ENCODE measurements around the gene VAMP7. TPM values are rescaled to one million over a fixed set of nuclear protein-coding genes. Genes with fewer than 3 reads are reported as not detected.

The VAMP7 gene
- total and polyA plus RNA-seq, 12 donors: 14.0 to 73.6 (median 38.1) TPM

DNA sequence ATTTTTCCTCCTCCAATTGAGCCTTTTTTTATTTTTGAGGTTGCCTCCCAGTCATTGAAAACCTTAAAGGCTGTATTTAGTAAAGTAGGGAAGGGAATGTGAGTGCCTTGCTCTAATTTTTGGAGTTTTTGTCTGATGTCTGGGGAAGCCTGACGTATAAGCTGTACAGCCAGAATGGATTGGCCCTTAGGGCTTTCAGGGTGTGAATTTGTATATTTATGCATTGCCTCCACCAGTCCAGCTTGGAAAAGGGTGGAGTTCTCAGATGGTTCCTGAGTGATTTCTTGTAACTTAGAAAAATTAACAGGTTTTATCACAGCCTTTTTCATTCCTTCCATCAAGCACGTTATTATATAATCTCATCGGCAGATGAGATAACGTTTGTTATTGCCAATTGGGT, 107.7 kb downstream of the VAMP7 start:
- no peak for DNase-seq
- 64 to 74% (median 70%) methylated on average over 4 of the region's 4 CpGs for WGBS, 4 donors
- Histone ChIP-seq H3K4me3 (no peak overlapping the region), H3K9me3 (replicated peaks in 1 of 3) (no peaks in the 10 kb centered on the region), H3K27me3 (no peaks in the 10 kb centered on the region), H3K27ac (no peak overlapping the region), H3K36me3 (replicated peaks in 1 of 2) (no peaks in the 10 kb centered on the region), H3K4me1 (replicated peaks in 1 of 2) (no peaks in the 10 kb centered on the region)
- intact Hi-C loops (cut with DNase I): no loop called here
- TF ChIP-seq, protein P1, sequence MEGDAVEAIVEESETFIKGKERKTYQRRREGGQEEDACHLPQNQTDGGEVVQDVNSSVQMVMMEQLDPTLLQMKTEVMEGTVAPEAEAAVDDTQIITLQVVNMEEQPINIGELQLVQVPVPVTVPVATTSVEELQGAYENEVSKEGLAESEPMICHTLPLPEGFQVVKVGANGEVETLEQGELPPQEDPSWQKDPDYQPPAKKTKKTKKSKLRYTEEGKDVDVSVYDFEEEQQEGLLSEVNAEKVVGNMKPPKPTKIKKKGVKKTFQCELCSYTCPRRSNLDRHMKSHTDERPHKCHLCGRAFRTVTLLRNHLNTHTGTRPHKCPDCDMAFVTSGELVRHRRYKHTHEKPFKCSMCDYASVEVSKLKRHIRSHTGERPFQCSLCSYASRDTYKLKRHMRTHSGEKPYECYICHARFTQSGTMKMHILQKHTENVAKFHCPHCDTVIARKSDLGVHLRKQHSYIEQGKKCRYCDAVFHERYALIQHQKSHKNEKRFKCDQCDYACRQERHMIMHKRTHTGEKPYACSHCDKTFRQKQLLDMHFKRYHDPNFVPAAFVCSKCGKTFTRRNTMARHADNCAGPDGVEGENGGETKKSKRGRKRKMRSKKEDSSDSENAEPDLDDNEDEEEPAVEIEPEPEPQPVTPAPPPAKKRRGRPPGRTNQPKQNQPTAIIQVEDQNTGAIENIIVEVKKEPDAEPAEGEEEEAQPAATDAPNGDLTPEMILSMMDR (IDR thresholded peaks at IDR 0.05): no peak
- no peak for TF ChIP-seq POLR2A (IDR thresholded peaks at IDR 0.05)

Small RNA genes lying within 50 kb of the gene (small RNA-seq; reads per million reads assigned to genes)
- 0 reads per million in 2 donors for gene DPH3P2

Other genes with a start within 250 kb of the VAMP7 start
- under 1 TPM in 1 of 9 donors, not detected in 8; 0.43 TPM for gene IL9R, start 116.4 kb downstream of the VAMP7 start, total RNA-seq
- gene IL9R, start 116.4 kb downstream of the VAMP7 start, polyA plus RNA-seq: under 1 TPM in 2 of 3 donors, not detected in 1; 0.07 to 0.32 TPM

Measured in adrenal gland (tissue), 12 donors.